ENCODE measurements around the gene TNS2.

- no peak for TF ChIP-seq POLR2A (IDR thresholded peaks at IDR 0.05)
- TF ChIP-seq POLR2AphosphoS5 (IDR thresholded peaks at IDR 0.05), result no peak
These were observed 42.5 kb upstream of the TNS2 start for GRCh38 chr12:53007343-53007742.

All from upper lobe of left lung (tissue), 4 donors.